ENCODE measurements around the gene TNNI3.

TNNI3 gene

DNA sequence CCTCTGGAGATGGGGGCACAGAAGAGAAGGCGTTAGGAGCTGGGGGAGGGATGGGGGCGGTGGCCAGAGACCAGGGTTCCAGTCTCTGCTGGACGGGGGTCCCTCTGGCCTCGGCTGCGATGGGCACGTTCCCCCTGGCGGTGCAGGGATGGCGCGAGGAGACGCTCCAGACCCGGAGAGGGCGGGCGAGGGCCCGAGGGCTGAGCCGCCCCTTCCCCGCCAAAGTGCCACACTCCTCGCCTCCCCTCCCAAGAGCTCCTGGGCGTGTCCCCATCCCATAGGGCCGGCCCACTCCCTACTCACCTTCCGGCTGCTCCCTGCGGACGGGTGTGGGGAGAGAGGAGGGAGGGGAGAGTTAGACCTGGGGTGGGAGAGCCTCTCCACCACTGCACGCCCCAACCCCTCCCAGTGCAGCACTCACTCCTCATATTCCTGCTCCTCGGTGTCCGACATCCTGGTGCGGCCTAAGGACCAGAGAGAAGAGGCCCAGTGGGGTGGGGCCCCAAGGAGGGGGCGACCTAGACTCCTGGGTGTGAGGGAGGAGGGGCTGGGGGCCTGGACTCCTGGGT is 10.7 kb downstream of the TNNI3 start:
- Histone ChIP-seq H3K9ac (ENCODE audit: low read length) (no peak overlapping the region), H4K91ac (ENCODE audit: low read depth, low read length) (no peak overlapping the region), H3K79me1 (ENCODE audit: low read length) (no peaks in the 10 kb centered on the region), H3K27ac (ENCODE audit: low read depth, low read length) (no peak overlapping the region), H3K4me1 (ENCODE audit: control insufficient read depth in 1 of 2, insufficient read depth in 2 of 2, low read length in 2 of 2) (peaks cover 2 to 9% of the 10 kb centered on the region in 2 experiments), H2BK12ac (ENCODE audit: low read length) (no peak overlapping the region), H4K8ac (ENCODE audit: low read depth, low read length) (peak overlapping the region; percentile 53), H3K27me3 (ENCODE audit: insufficient read depth, low read length) (no peaks in the 10 kb centered on the region), H3K9me3 (ENCODE audit: insufficient read depth, low read depth, low read length) (peaks cover under 1% of the 10 kb centered on the region), H3K23ac (ENCODE audit: low read length) (no peak overlapping the region), H3K36me3 (ENCODE audit: control insufficient read depth in 1 of 2, insufficient read depth in 2 of 2, low read length in 2 of 2) (no peaks in the 10 kb centered on the region), H2AFZ (ENCODE audit: insufficient read depth, low read length, poor library complexity) (peak overlapping the region; percentile 59), H4K12ac (ENCODE audit: low read depth, low read length) (no peak overlapping the region), H3K14ac (ENCODE audit: low read length) (no peak overlapping the region), H3K4me2 (ENCODE audit: low read length) (peak overlapping the region; percentile 18), H2BK5ac (ENCODE audit: low read depth, low read length, poor library complexity) (no peak overlapping the region), H2AK5ac (ENCODE audit: low read length) (no peak overlapping the region), H3K4ac (ENCODE audit: low read depth, low read length) (no peak overlapping the region), H3K4me3 (ENCODE audit: low read depth, low read length) (no peak overlapping the region), H3K79me2 (ENCODE audit: control insufficient read depth, insufficient read depth, low read length, poor library complexity) (no peaks in the 10 kb centered on the region), H2BK120ac (ENCODE audit: insufficient read depth, low read length, poor library complexity) (no peak overlapping the region), H3K18ac (ENCODE audit: low read length) (no peak overlapping the region)
- no peak for DNase-seq
- WGBS (ENCODE audit: extremely low coverage, insufficient coverage, insufficient read length) = no CpG with 5 or more reads among the region's 27 CpGs

DNA sequence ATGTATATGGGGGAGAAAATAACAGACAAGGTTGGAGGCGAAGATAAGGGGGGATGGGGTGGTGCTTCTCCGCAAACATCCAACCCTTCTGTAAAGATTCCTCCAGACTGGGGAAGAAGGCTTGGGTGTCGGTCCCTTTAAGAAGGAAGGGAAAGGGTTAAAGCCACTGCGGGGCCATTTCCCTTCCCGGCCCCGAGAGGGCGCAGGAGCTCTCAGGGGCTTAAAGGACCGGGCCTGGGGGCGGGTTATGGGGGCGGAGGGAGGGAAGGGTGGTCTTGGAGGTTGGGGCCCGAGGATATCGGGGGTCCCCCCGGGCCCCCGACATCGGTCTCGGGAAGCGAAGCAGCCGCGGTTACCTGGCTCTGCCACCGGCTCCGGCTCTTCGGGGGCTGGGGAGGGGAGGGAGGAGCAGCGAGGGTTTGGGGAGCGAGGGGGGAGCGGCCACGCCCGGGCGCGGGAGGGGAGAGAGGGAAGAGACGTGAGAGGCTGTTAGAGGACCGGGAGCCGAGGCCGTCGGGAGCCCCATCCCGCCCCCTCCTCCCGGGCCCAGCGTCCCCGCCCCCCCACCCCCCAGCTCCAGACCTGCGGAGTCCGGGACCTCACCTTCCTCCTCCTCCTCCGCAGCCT is 11.3 kb downstream of the TNNI3 start:
- no peak overlapping the region for H2BK120ac ChIP-seq (ENCODE audit: insufficient read depth, low read length, poor library complexity)
- no peaks in the 10 kb centered on the region for H3K79me2 ChIP-seq (ENCODE audit: control insufficient read depth, insufficient read depth, low read length, poor library complexity)
- H3K23ac ChIP-seq (ENCODE audit: low read length) = no peak overlapping the region
- H3K4ac ChIP-seq (ENCODE audit: low read depth, low read length) = no peak overlapping the region
- H3K9ac ChIP-seq (ENCODE audit: low read length) = no peak overlapping the region
- no peak overlapping the region for H2BK5ac ChIP-seq (ENCODE audit: low read depth, low read length, poor library complexity)
- H3K27me3 ChIP-seq (ENCODE audit: insufficient read depth, low read length) = no peaks in the 10 kb centered on the region
- peaks cover 2 to 9% of the 10 kb centered on the region in 2 experiments for H3K4me1 ChIP-seq (ENCODE audit: control insufficient read depth in 1 of 2, insufficient read depth in 2 of 2, low read length in 2 of 2)
- no peak overlapping the region for H3K18ac ChIP-seq (ENCODE audit: low read length)
- H4K12ac ChIP-seq (ENCODE audit: low read depth, low read length) = no peak overlapping the region
- H2AK5ac ChIP-seq (ENCODE audit: low read length) = no peak overlapping the region
- H3K4me2 ChIP-seq (ENCODE audit: low read length) = peak overlapping the region; percentile 18
- H3K79me1 ChIP-seq (ENCODE audit: low read length) = no peaks in the 10 kb centered on the region
- H3K27ac ChIP-seq (ENCODE audit: low read depth, low read length) = no peak overlapping the region
- DNase-seq = no peak
- whole genome bisulfite sequencing (ENCODE audit: extremely low coverage, insufficient coverage, insufficient read length) = no CpG with 5 or more reads among the region's 41 CpGs
- H2AFZ ChIP-seq (ENCODE audit: insufficient read depth, low read length, poor library complexity) = peak overlapping the region; percentile 59
- H4K91ac ChIP-seq (ENCODE audit: low read depth, low read length) = no peak overlapping the region
- H3K4me3 ChIP-seq (ENCODE audit: low read depth, low read length) = no peak overlapping the region
- H2BK12ac ChIP-seq (ENCODE audit: low read length) = no peak overlapping the region
- H3K9me3 ChIP-seq (ENCODE audit: insufficient read depth, low read depth, low read length) = peaks cover 1% of the 10 kb centered on the region
- no peak overlapping the region for H4K8ac ChIP-seq (ENCODE audit: low read depth, low read length)
- no peaks in the 10 kb centered on the region for H3K36me3 ChIP-seq (ENCODE audit: control insufficient read depth in 1 of 2, insufficient read depth in 2 of 2, low read length in 2 of 2)
- H3K14ac ChIP-seq (ENCODE audit: low read length) = no peak overlapping the region

DNA sequence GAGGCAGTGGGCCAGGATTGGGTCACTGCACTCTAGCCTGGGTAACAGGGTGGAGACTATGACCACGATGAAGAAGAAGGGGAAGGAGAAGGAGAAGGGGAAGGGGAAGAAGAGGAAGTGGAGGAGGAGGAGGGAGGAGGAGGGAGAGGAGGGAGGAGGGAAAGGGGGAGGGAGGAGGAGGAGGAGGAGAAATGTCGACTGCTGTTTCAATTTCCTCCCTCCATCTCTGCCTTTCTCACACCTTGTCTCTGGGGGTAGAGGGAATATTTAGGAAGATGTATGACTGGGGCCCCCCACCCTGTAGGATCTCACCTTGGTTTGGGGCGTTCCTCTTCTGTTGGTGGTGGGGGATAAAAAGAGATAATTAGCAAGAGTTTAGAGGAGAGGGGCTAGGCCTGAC is 12.3 kb downstream of the TNNI3 start:
- H3K79me1 ChIP-seq (ENCODE audit: low read length) = no peaks in the 10 kb centered on the region
- H3K18ac ChIP-seq (ENCODE audit: low read length) = no peak overlapping the region
- peaks cover 2 to 9% of the 10 kb centered on the region in 2 experiments for H3K4me1 ChIP-seq (ENCODE audit: control insufficient read depth in 1 of 2, insufficient read depth in 2 of 2, low read length in 2 of 2)
- H4K91ac ChIP-seq (ENCODE audit: low read depth, low read length) = no peak overlapping the region
- H3K4ac ChIP-seq (ENCODE audit: low read depth, low read length) = no peak overlapping the region
- DNase-seq = no peak
- WGBS (ENCODE audit: extremely low coverage, insufficient coverage, insufficient read length) = no CpG with 5 or more reads among the region's 3 CpGs
- H4K12ac ChIP-seq (ENCODE audit: low read depth, low read length) = no peak overlapping the region
- no peaks in the 10 kb centered on the region for H3K27me3 ChIP-seq (ENCODE audit: insufficient read depth, low read length)
- H3K4me3 ChIP-seq (ENCODE audit: low read depth, low read length) = no peak overlapping the region
- H4K8ac ChIP-seq (ENCODE audit: low read depth, low read length) = no peak overlapping the region
- H2BK120ac ChIP-seq (ENCODE audit: insufficient read depth, low read length, poor library complexity) = no peak overlapping the region
- H2AFZ ChIP-seq (ENCODE audit: insufficient read depth, low read length, poor library complexity) = no peak overlapping the region
- H3K9ac ChIP-seq (ENCODE audit: low read length) = no peak overlapping the region
- H3K36me3 ChIP-seq (ENCODE audit: control insufficient read depth in 1 of 2, insufficient read depth in 2 of 2, low read length in 2 of 2) = no peaks in the 10 kb centered on the region
- no peak overlapping the region for H2BK5ac ChIP-seq (ENCODE audit: low read depth, low read length, poor library complexity)
- no peak overlapping the region for H2BK12ac ChIP-seq (ENCODE audit: low read length)
- H2AK5ac ChIP-seq (ENCODE audit: low read length) = no peak overlapping the region
- no peak overlapping the region for H3K4me2 ChIP-seq (ENCODE audit: low read length)
- no peak overlapping the region for H3K14ac ChIP-seq (ENCODE audit: low read length)
- H3K27ac ChIP-seq (ENCODE audit: low read depth, low read length) = no peak overlapping the region
- no peak overlapping the region for H3K23ac ChIP-seq (ENCODE audit: low read length)
- peaks cover 1% of the 10 kb centered on the region for H3K9me3 ChIP-seq (ENCODE audit: insufficient read depth, low read depth, low read length)
- no peaks in the 10 kb centered on the region for H3K79me2 ChIP-seq (ENCODE audit: control insufficient read depth, insufficient read depth, low read length, poor library complexity)

GRCh38 chr19:55141696-55142095 is 15.8 kb downstream of the TNNI3 start:
- no peak overlapping the region for H3K4me3 ChIP-seq (ENCODE audit: low read depth, low read length)
- H2AFZ ChIP-seq (ENCODE audit: insufficient read depth, low read length, poor library complexity) = no peak overlapping the region
- H3K18ac ChIP-seq (ENCODE audit: low read length) = no peak overlapping the region
- H2AK5ac ChIP-seq (ENCODE audit: low read length) = no peak overlapping the region
- H4K12ac ChIP-seq (ENCODE audit: low read depth, low read length) = no peak overlapping the region
- H3K9me3 ChIP-seq (ENCODE audit: insufficient read depth, low read depth, low read length) = peaks cover 1% of the 10 kb centered on the region
- no peak overlapping the region for H3K27ac ChIP-seq (ENCODE audit: low read depth, low read length)
- no peak overlapping the region for H2BK5ac ChIP-seq (ENCODE audit: low read depth, low read length, poor library complexity)
- no peak overlapping the region for H2BK120ac ChIP-seq (ENCODE audit: insufficient read depth, low read length, poor library complexity)
- WGBS (ENCODE audit: extremely low coverage, insufficient coverage, insufficient read length) = no CpG with 5 or more reads among the region's 21 CpGs
- H3K79me2 ChIP-seq (ENCODE audit: control insufficient read depth, insufficient read depth, low read length, poor library complexity) = no peaks in the 10 kb centered on the region
- H3K79me1 ChIP-seq (ENCODE audit: low read length) = no peaks in the 10 kb centered on the region
- H3K4me2 ChIP-seq (ENCODE audit: low read length) = no peak overlapping the region
- no peaks in the 10 kb centered on the region for H3K27me3 ChIP-seq (ENCODE audit: insufficient read depth, low read length)
- H3K23ac ChIP-seq (ENCODE audit: low read length) = no peak overlapping the region
- no peaks in the 10 kb centered on the region for H3K36me3 ChIP-seq (ENCODE audit: control insufficient read depth in 1 of 2, insufficient read depth in 2 of 2, low read length in 2 of 2)
- no peak overlapping the region for H3K4ac ChIP-seq (ENCODE audit: low read depth, low read length)
- no peak overlapping the region for H3K9ac ChIP-seq (ENCODE audit: low read length)
- H3K14ac ChIP-seq (ENCODE audit: low read length) = no peak overlapping the region
- no peak overlapping the region for H4K8ac ChIP-seq (ENCODE audit: low read depth, low read length)
- no peak overlapping the region for H2BK12ac ChIP-seq (ENCODE audit: low read length)
- DNase-seq = no peak
- peaks cover 0 to 2% of the 10 kb centered on the region in 2 experiments for H3K4me1 ChIP-seq (ENCODE audit: control insufficient read depth in 1 of 2, insufficient read depth in 2 of 2, low read length in 2 of 2)
- no peak overlapping the region for H4K91ac ChIP-seq (ENCODE audit: low read depth, low read length)
